ENCODE data around the gene TASL.
"Not testable (repeated sequence)": the region's sequence is repeated elsewhere in the genome, so short reads cannot be mapped to it uniquely, and the experiment has no call there.

TASL gene

GRCh38 chrX:30576881-30577280, 685 bp downstream of the TASL start:
- no peaks in the 10 kb centered on the region for H3K36me3 ChIP-seq (ENCODE audit: insufficient read depth, insufficient read length, low read length)
- H3K4me3 ChIP-seq (ENCODE audit: insufficient read length, low read depth), result no peak overlapping the region
- no peak for TF ChIP-seq SUZ12 (IDR thresholded peaks at IDR 0.05; ENCODE audit: extremely low read depth, insufficient read depth, insufficient read length)
- no peaks in the 10 kb centered on the region for H3K27me3 ChIP-seq (ENCODE audit: insufficient read depth, insufficient read length)
- no peak overlapping the region for H3K9ac ChIP-seq (ENCODE audit: insufficient read length, low read depth)
- DNase-seq (ENCODE audit: low read depth, low spot score), result no peak
- no peaks in the 10 kb centered on the region for H3K4me1 ChIP-seq (ENCODE audit: insufficient read depth, insufficient read length)
- H3K9me3 ChIP-seq (ENCODE audit: insufficient read depth, low read length), result no peaks in the 10 kb centered on the region

GRCh38 chrX:30573125-30573524, 4.4 kb downstream of the TASL start:
- Histone ChIP-seq H3K36me3 (ENCODE audit: insufficient read depth, insufficient read length, low read length) (no peaks in the 10 kb centered on the region), H3K9me3 (ENCODE audit: insufficient read depth, low read length) (no peaks in the 10 kb centered on the region), H3K4me3 (ENCODE audit: insufficient read length, low read depth) (no peak overlapping the region), H3K9ac (ENCODE audit: insufficient read length, low read depth) (no peak overlapping the region), H3K27me3 (ENCODE audit: insufficient read depth, insufficient read length) (no peaks in the 10 kb centered on the region), H3K4me1 (ENCODE audit: insufficient read depth, insufficient read length) (no peaks in the 10 kb centered on the region)
- TF ChIP-seq SUZ12 (IDR thresholded peaks at IDR 0.05; ENCODE audit: extremely low read depth, insufficient read depth, insufficient read length) (no peak), ZNF274 (IDR thresholded peaks at IDR 0.05; ENCODE audit: low read depth, low read length) (no peak), YY1 (IDR thresholded peaks at IDR 0.05; ENCODE audit: insufficient read depth, insufficient read length) (no peak)
- DNase-seq (ENCODE audit: low read depth, low spot score), result no peak

- H3K27me3 ChIP-seq (ENCODE audit: insufficient read depth, insufficient read length), result no peaks in the 10 kb centered on the region
- H3K36me3 ChIP-seq (ENCODE audit: insufficient read depth, insufficient read length, low read length), result no peaks in the 10 kb centered on the region
- H3K4me3 ChIP-seq (ENCODE audit: insufficient read length, low read depth), result no peak overlapping the region
- no peaks in the 10 kb centered on the region for H3K4me1 ChIP-seq (ENCODE audit: insufficient read depth, insufficient read length)
- H3K9me3 ChIP-seq (ENCODE audit: insufficient read depth, low read length), result no peaks in the 10 kb centered on the region
- TF ChIP-seq YY1 (IDR thresholded peaks at IDR 0.05; ENCODE audit: insufficient read depth, insufficient read length), result no peak
- TF ChIP-seq ZNF274 (IDR thresholded peaks at IDR 0.05; ENCODE audit: low read depth, low read length), result no peak
- TF ChIP-seq SUZ12 (IDR thresholded peaks at IDR 0.05; ENCODE audit: extremely low read depth, insufficient read depth, insufficient read length), result no peak
- H3K9ac ChIP-seq (ENCODE audit: insufficient read length, low read depth), result no peak overlapping the region
- DNase-seq (ENCODE audit: low read depth, low spot score), result no peak
These were observed 4.9 kb downstream of the TASL start for GRCh38 chrX:30572678-30573077.

- Histone ChIP-seq H3K9me3 (ENCODE audit: insufficient read depth, low read length) (no peaks in the 10 kb centered on the region), H3K27me3 (ENCODE audit: insufficient read depth, insufficient read length) (no peaks in the 10 kb centered on the region), H3K4me3 (ENCODE audit: insufficient read length, low read depth) (no peak overlapping the region), H3K4me1 (ENCODE audit: insufficient read depth, insufficient read length) (no peaks in the 10 kb centered on the region), H3K36me3 (ENCODE audit: insufficient read depth, insufficient read length, low read length) (no peaks in the 10 kb centered on the region), H3K9ac (ENCODE audit: insufficient read length, low read depth) (no peak overlapping the region)
- no peak for TF ChIP-seq ZNF274 (IDR thresholded peaks at IDR 0.05; ENCODE audit: low read depth, low read length)
- no peak for TF ChIP-seq SUZ12 (IDR thresholded peaks at IDR 0.05; ENCODE audit: extremely low read depth, insufficient read depth, insufficient read length)
- TF ChIP-seq YY1 (IDR thresholded peaks at IDR 0.05; ENCODE audit: insufficient read depth, insufficient read length), result no peak
- DNase-seq (ENCODE audit: low read depth, low spot score), result no peak
These were observed 5.6 kb downstream of the TASL start for GRCh38 chrX:30572004-30572403.

GRCh38 chrX:30570505-30570904, 7.1 kb downstream of the TASL start:
- Histone ChIP-seq H3K9ac (ENCODE audit: insufficient read length, low read depth) (no peak overlapping the region), H3K27me3 (ENCODE audit: insufficient read depth, insufficient read length) (no peaks in the 10 kb centered on the region), H3K4me1 (ENCODE audit: insufficient read depth, insufficient read length) (no peaks in the 10 kb centered on the region), H3K9me3 (ENCODE audit: insufficient read depth, low read length) (no peaks in the 10 kb centered on the region), H3K36me3 (ENCODE audit: insufficient read depth, insufficient read length, low read length) (no peaks in the 10 kb centered on the region), H3K4me3 (ENCODE audit: insufficient read length, low read depth) (no peak overlapping the region)
- TF ChIP-seq SUZ12 (IDR thresholded peaks at IDR 0.05; ENCODE audit: extremely low read depth, insufficient read depth, insufficient read length), result no peak
- TF ChIP-seq YY1 (IDR thresholded peaks at IDR 0.05; ENCODE audit: insufficient read depth, insufficient read length), result no peak
- no peak for TF ChIP-seq ZNF274 (IDR thresholded peaks at IDR 0.05; ENCODE audit: low read depth, low read length)
- DNase-seq (ENCODE audit: low read depth, low spot score), result no peak

GRCh38 chrX:30568136-30568535, 9.4 kb downstream of the TASL start:
- no peaks in the 10 kb centered on the region for H3K27me3 ChIP-seq (ENCODE audit: insufficient read depth, insufficient read length)
- DNase-seq (ENCODE audit: low read depth, low spot score), result no peak
- TF ChIP-seq SUZ12 (IDR thresholded peaks at IDR 0.05; ENCODE audit: extremely low read depth, insufficient read depth, insufficient read length) (no peak), ZNF274 (IDR thresholded peaks at IDR 0.05; ENCODE audit: low read depth, low read length) (no peak), YY1 (IDR thresholded peaks at IDR 0.05; ENCODE audit: insufficient read depth, insufficient read length) (no peak)
- H3K9me3 ChIP-seq (ENCODE audit: insufficient read depth, low read length), result no peaks in the 10 kb centered on the region
- H3K4me1 ChIP-seq (ENCODE audit: insufficient read depth, insufficient read length), result no peaks in the 10 kb centered on the region
- H3K9ac ChIP-seq (ENCODE audit: insufficient read length, low read depth), result no peak overlapping the region
- H3K4me3 ChIP-seq (ENCODE audit: insufficient read length, low read depth), result no peak overlapping the region
- no peaks in the 10 kb centered on the region for H3K36me3 ChIP-seq (ENCODE audit: insufficient read depth, insufficient read length, low read length)

GRCh38 chrX:30563070-30563469, 14.5 kb downstream of the TASL start:
- H3K9ac ChIP-seq (ENCODE audit: insufficient read length, low read depth); DNase-seq (ENCODE audit: low read depth, low spot score); H3K4me3 ChIP-seq (ENCODE audit: insufficient read length, low read depth); H3K36me3 ChIP-seq (ENCODE audit: insufficient read depth, insufficient read length, low read length); H3K9me3 ChIP-seq (ENCODE audit: insufficient read depth, low read length); H3K4me1 ChIP-seq (ENCODE audit: insufficient read depth, insufficient read length); H3K27me3 ChIP-seq (ENCODE audit: insufficient read depth, insufficient read length): not testable (repeated sequence)

GRCh38 chrX:30561191-30561590, 16.4 kb downstream of the TASL start:
- no peak for TF ChIP-seq ZNF274 (IDR thresholded peaks at IDR 0.05; ENCODE audit: low read depth, low read length)
- TF ChIP-seq SUZ12 (IDR thresholded peaks at IDR 0.05; ENCODE audit: extremely low read depth, insufficient read depth, insufficient read length), result no peak
- TF ChIP-seq YY1 (IDR thresholded peaks at IDR 0.05; ENCODE audit: insufficient read depth, insufficient read length), result no peak
- no peak for DNase-seq (ENCODE audit: low read depth, low spot score)

More at GRCh38 chrX:30561191-30561590, 16.4 kb downstream of the TASL start:
- Histone ChIP-seq H3K9ac (ENCODE audit: insufficient read length, low read depth) (no peak overlapping the region), H3K36me3 (ENCODE audit: insufficient read depth, insufficient read length, low read length) (no peaks in the 10 kb centered on the region), H3K27me3 (ENCODE audit: insufficient read depth, insufficient read length) (no peaks in the 10 kb centered on the region), H3K4me1 (ENCODE audit: insufficient read depth, insufficient read length) (no peaks in the 10 kb centered on the region), H3K9me3 (ENCODE audit: insufficient read depth, low read length) (no peaks in the 10 kb centered on the region), H3K4me3 (ENCODE audit: insufficient read length, low read depth) (no peak overlapping the region)

All from NT2/D1 (cell line).